ENCODE results near the gene SLC6A8.
"Not testable (repeated sequence)": the region's sequence is repeated elsewhere in the genome, so short reads cannot be mapped to it uniquely, and the experiment has no call there.

- not testable (repeated sequence) for TF ChIP-seq CTCF (conservative IDR thresholded peaks at IDR 0.05; ENCODE audit: low read length); EZH2phosphoT487 (IDR thresholded peaks at IDR 0.05; ENCODE audit: borderline replicate concordance, low read depth, low read length)
Observed at GRCh38 chrX:153696538-153696937, 8.8 kb downstream of the SLC6A8 start.
